Skeletal muscle cell (primary cell): Measurements from ENCODE around the gene TBCE.

Experiments used
- DNase-seq: peaks from one replicate; pipeline ENCODE4 v3.0.0-alpha.2; 2010; ENCODE audit warnings: low read depth
- H3K4me3 ChIP-seq: 2 replicates; pipeline ENCODE4 v1.5.1; 2011; ENCODE audit warnings: low read depth, mild to moderate bottlenecking, control low read depth, low read length, moderate library complexity

The TBCE gene

DNA sequence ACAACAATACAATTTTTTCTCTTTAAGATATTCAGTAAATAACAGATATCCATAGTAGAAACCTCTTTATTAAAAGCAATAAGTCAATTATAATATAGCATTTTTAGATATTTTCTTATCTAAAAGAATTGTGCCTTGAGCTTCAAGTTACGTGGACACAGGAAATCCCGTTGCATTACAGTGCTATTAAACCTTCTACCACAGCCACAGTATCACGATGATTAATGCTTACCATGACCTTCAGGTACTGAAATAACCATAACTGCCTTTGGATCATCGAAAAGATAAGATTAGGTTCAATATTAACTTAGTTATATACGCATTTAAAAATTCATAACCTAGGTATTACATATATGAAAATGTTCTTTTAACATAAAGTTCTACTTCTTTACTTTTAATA lies 119.1 kb downstream of the TBCE start:
- DNase-seq: no peak
- no peak overlapping the region for H3K4me3 ChIP-seq

DNA sequence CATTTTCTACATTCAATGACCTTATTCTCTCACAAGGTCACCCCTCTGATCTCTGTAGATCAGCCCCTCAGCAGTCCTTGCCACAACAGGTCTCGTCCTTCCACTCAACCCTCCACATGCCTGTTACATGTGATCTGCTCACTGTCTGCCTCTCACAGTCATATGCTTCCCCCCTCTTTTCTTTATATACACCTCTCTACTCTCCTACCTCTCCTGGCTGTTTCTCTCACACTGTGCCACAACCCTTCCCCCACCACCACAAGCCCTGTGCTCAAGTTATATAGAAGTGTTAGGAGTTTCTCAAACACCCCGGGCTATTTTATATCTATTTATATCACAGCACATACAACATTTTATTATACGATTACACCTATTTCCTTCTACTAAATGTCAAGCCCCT lies 124.4 kb downstream of the TBCE start:
- DNase-seq: no peak

DNA sequence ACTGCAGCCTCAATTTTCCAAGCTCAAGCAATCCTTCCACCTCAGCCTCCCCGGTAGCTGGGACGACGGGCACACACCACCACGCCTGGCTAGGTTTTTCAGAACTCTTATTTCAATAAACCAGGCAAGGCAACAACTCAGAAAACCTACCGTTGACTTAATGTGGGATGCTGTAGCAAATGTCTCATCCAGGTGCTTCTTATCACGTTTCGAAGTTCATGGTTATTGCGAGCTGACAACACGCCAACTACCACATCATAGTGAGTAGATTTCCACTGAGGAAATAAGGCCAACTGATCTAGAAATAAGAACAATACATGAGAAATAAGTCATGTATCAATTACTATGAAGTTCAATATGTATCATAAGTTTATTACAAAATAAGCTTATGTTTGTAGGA lies 127.3 kb downstream of the TBCE start:
- H3K4me3 ChIP-seq: no peak overlapping the region
- DNase-seq: no peak

More for the DNA sequence above, 124.4 kb downstream of the TBCE start:
- no peak overlapping the region for H3K4me3 ChIP-seq

DNA sequence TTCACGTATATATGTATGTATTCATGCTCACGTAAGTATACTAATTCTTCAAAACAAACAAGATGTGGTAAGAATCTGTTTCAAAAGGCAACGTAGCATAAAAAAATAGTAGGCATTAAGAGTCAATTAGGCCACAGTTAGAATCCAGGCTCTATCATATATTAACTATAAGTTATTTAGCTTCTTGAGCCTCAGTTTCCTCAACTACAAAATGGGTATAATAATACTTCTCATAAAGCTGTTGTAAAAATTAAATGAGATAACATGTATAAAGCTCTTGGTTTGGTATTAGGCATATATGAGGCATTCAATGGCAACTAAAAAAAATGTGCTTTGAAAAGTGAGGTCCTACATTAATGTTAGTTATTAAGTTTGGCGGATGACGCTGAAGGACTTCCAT lies 127.8 kb downstream of the TBCE start:
- DNase-seq: no peak
- no peak overlapping the region for H3K4me3 ChIP-seq

DNA sequence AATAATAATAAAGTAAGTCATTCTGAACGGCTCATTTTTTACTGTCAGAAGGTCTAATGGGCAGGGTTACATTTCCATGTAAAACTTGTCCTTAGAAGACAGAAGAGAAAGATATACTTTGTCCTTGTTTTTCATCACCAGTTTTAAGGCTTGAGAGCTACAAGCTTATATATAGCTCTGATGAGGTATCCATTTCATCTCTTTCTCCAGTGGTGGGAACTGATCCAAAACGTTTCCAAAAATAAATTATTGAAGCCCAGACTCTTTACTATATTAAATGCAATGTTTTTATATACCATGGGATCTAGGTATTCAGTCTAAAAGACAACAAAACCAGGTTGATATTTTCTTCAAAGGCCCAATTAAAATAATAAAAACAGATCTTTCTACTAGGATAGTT lies 128.3 kb downstream of the TBCE start:
- no peak overlapping the region for H3K4me3 ChIP-seq
- no peak for DNase-seq

DNA sequence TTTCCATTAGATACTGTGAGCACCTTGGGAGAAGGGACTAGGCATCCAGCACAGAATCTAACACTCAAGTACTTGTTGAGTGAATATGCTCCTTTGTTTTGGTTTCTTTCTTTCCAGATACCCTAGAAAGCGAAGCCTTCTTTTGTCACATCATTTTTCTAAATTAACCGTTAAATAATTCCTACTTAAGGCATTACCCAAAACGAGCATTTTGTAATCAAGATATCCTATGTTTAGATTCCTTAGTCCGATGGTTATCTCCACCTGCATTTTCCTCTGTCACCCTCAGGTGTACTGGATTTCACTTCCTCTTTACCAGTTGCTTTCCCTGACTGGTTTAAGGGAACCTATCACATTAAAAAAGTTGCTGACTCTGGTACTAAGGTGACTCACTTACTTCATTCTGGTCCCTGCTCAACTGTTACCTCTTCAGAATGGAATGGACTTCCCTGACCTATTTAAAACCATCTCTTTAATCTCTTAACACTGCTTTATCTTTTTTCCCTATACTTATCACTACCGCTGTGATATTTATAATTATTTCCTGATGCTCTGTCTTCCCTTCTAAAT lies 133.8 kb downstream of the TBCE start:
- H3K4me3 ChIP-seq: no peak overlapping the region
- no peak for DNase-seq
